Parathyroid adenoma (tissue), 2 donors: Measurements from ENCODE around the gene PRDM16.

Source experiments
- H2AFZ ChIP-seq: fragments of 300-600 bp; sonication (generic); one replicate; pipeline ENCODE4 v1.7.0; 2017; ENCODE audit warnings: antibody characterized with exemption, mild to moderate bottlenecking
- H3K27ac ChIP-seq: fragments of 300-600 bp; sonication (generic); one replicate; pipeline ENCODE4 v1.7.0; 2017
- H3K27me3 ChIP-seq: fragments of 300-600 bp; sonication (generic); one replicate; pipeline ENCODE4 v1.7.0; 2017; ENCODE audit warnings: low read length; ENCODE audit not compliant: control insufficient read depth, insufficient read depth
- H3K36me3 ChIP-seq: fragments of 300-600 bp; sonication (generic); one replicate; pipeline ENCODE4 v1.7.0; 2017; ENCODE audit warnings: low read length; ENCODE audit not compliant: control insufficient read depth, insufficient read depth
- H3K4me1 ChIP-seq: fragments of 300-600 bp; sonication (generic); one replicate; pipeline ENCODE4 v1.7.0; 2017; ENCODE audit warnings: control low read depth
- H3K4me2 ChIP-seq: fragments of 300-600 bp; sonication (generic); one replicate; pipeline ENCODE4 v1.7.0; 2017; ENCODE audit warnings: low read length
- H3K4me3 ChIP-seq: fragments of 300-600 bp; sonication (generic); one replicate; pipeline ENCODE4 v1.7.0; 2017; ENCODE audit warnings: low read depth, low read length
- H3K79me2 ChIP-seq: fragments of 300-600 bp; sonication (generic); one replicate; pipeline ENCODE4 v1.7.0; 2017; ENCODE audit warnings: control low read depth
- H3K9ac ChIP-seq: fragments of 300-600 bp; sonication (generic); one replicate; pipeline ENCODE4 v1.7.0; 2017; ENCODE audit warnings: mild to moderate bottlenecking
- H3K9me3 ChIP-seq: fragments of 300-600 bp; sonication (generic); one replicate; pipeline ENCODE4 v1.7.0; 2017; ENCODE audit warnings: low read length; ENCODE audit not compliant: control insufficient read depth
- TF ChIP-seq, protein P1 (sequence below): fragments of 300-600 bp; sonication (generic); IDR thresholded peaks from one replicate; pipeline ENCODE4 v1.7.0; 2017; ENCODE audit warnings: antibody characterized with exemption, mild to moderate bottlenecking
- donor health status: primary hyperparathyroidism.

PRDM16 gene

DNA sequence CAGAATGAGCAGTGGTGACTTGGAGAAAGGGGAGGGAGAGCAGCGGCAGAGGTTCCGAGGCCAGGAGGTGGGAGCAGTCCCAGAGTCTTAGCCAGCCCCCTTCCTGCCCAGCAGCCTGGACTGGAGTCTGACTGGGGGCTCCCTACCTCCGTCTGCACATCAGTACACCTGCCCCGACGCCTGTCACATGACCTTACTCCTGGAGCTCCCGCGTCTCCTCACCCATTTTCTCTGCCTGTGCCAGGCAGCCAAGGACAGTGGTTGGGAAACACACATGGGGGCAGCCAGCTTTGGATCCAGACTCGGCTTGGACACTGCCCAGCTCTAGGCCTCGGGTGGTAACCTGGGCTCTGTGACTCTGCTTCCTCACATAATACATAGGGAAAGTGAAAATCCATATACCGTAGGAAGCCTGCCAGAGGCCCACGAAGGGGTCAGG is 30.9 kb upstream of the PRDM16 start:
- Histone ChIP-seq H3K36me3 (no peaks in the 10 kb centered on the region), H3K4me3 (no peak overlapping the region), H3K27me3 (no peaks in the 10 kb centered on the region), H3K4me2 (no peak overlapping the region), H3K9ac (no peak overlapping the region), H3K79me2 (no peaks in the 10 kb centered on the region), H3K9me3 (no peaks in the 10 kb centered on the region), H3K27ac (no peak overlapping the region), H3K4me1 (no peaks in the 10 kb centered on the region), H2AFZ (no peak overlapping the region)
- TF ChIP-seq, protein P1, sequence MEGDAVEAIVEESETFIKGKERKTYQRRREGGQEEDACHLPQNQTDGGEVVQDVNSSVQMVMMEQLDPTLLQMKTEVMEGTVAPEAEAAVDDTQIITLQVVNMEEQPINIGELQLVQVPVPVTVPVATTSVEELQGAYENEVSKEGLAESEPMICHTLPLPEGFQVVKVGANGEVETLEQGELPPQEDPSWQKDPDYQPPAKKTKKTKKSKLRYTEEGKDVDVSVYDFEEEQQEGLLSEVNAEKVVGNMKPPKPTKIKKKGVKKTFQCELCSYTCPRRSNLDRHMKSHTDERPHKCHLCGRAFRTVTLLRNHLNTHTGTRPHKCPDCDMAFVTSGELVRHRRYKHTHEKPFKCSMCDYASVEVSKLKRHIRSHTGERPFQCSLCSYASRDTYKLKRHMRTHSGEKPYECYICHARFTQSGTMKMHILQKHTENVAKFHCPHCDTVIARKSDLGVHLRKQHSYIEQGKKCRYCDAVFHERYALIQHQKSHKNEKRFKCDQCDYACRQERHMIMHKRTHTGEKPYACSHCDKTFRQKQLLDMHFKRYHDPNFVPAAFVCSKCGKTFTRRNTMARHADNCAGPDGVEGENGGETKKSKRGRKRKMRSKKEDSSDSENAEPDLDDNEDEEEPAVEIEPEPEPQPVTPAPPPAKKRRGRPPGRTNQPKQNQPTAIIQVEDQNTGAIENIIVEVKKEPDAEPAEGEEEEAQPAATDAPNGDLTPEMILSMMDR: no peak

DNA sequence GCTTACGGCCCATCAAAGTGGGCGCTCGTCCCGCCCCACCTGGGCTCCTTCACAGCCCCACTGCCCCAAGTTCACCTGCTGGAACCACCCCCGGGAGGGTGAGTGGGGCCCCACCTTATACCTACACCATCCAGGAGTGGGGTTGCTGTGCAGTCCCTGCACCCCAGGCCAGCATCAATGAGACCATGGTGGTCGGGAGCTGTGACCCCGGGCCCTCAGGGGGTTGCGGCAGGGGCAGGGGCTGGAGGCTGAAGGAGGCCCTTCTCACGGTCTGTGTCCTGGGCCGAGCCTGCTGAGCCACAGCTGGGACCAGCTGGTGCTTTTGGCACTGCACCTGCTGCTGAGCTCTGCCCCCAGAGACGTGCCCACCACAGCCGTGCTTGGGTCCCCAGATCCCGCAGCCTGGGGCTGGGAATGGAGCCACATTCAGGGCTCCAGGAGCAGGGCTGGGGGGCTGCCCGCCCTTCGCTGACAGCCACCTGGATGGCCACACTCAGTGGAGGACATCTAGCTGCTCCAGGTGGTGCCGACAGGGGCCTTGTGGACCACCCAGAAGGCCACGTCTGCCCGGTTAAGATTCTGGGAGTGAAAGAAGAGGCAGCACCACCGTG is 30.3 kb upstream of the PRDM16 start:
- Histone ChIP-seq H3K9me3 (no peaks in the 10 kb centered on the region), H3K36me3 (no peaks in the 10 kb centered on the region)
- TF ChIP-seq, protein P1: no peak

DNA sequence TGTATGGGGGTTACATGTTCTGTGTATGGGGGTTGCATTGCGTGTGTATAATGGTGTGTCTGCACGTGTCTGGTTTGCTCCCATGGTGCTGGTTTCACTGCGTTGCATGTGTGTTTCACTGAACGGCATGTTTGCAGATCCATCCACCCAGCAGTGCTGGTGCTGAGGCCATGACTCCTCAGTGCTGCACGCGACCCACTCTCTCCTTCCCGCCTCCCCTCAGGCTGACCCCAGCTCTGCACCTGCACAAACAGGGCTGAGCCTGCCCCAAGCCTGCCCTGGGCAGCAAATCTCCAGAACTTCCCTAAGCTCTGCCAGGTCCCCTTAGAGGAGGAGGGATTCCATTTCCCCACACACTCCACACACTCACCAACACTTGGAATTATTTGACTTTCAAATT is 29.0 kb upstream of the PRDM16 start:
- Histone ChIP-seq H3K27ac (no peak overlapping the region), H3K27me3 (no peaks in the 10 kb centered on the region), H3K9ac (no peak overlapping the region)

More for the DNA sequence above, 30.3 kb upstream of the PRDM16 start:
- Histone ChIP-seq H3K9ac (no peak overlapping the region), H3K4me3 (no peak overlapping the region), H3K79me2 (no peaks in the 10 kb centered on the region), H3K27ac (no peak overlapping the region), H2AFZ (no peak overlapping the region), H3K4me2 (no peak overlapping the region), H3K27me3 (no peaks in the 10 kb centered on the region), H3K4me1 (no peaks in the 10 kb centered on the region)

DNA sequence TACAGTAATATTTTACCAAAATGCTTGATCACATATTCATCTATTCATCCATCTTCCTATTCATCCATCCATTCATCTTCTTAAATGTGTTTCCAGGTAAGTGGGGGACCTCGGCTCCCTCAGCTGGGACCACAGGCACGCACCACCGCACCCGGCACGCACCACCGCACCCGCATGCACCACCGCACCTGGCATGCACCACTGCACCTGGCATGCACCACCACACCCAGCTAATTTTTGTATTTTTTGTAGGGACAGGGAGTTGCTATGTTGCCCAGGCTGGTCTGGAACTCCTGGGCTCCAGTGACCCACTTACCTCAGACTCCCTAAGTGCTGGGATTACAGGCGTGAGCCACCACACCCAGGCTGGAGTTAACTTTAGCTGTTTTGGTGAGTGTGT is 26.5 kb upstream of the PRDM16 start:
- Histone ChIP-seq H3K4me3 (no peak overlapping the region), H3K9ac (no peak overlapping the region), H3K27me3 (no peaks in the 10 kb centered on the region), H3K79me2 (no peaks in the 10 kb centered on the region), H3K27ac (no peak overlapping the region), H3K36me3 (no peaks in the 10 kb centered on the region), H3K9me3 (no peaks in the 10 kb centered on the region), H3K4me1 (no peaks in the 10 kb centered on the region), H3K4me2 (no peak overlapping the region), H2AFZ (no peak overlapping the region)
- TF ChIP-seq, protein P1: no peak

More for the DNA sequence above, 29.0 kb upstream of the PRDM16 start:
- Histone ChIP-seq H3K4me3 (no peak overlapping the region), H3K4me1 (no peaks in the 10 kb centered on the region), H3K79me2 (no peaks in the 10 kb centered on the region), H3K9me3 (no peaks in the 10 kb centered on the region), H3K4me2 (no peak overlapping the region), H3K36me3 (no peaks in the 10 kb centered on the region), H2AFZ (no peak overlapping the region)
- TF ChIP-seq, protein P1: no peak

DNA sequence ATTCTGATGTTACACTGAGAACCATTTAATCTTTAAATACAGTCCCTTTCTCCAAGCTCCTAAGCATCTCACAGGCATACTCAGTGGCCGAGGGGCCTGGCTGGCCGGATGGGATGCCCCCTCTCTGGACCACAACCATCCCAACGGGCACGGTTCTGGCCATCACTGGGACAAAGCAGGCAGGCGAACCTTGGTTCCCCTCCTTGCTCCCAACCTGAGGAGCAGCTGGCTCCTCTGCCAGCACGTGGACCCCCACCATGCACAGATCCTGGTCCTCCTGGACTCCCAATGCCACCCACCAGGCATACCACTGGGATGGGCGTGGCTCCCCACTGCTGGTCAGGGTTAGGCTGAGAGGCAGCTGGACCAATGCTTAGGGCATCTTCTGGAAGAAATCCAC is 19.8 kb upstream of the PRDM16 start:
- Histone ChIP-seq H3K4me3 (no peak overlapping the region), H3K4me1 (no peaks in the 10 kb centered on the region), H3K4me2 (no peak overlapping the region)

More for the DNA sequence above, 19.8 kb upstream of the PRDM16 start:
- no peak overlapping the region for H3K27ac ChIP-seq
- H3K9me3 ChIP-seq: no peaks in the 10 kb centered on the region
- no peaks in the 10 kb centered on the region for H3K27me3 ChIP-seq
- no peak overlapping the region for H3K9ac ChIP-seq
- H3K79me2 ChIP-seq: no peaks in the 10 kb centered on the region
- TF ChIP-seq, protein P1: no peak
- no peaks in the 10 kb centered on the region for H3K36me3 ChIP-seq
- H2AFZ ChIP-seq: no peak overlapping the region
